Transverse colon (tissue), 3 donors: ENCODE data around the gene SLC39A11.

Experiments
- EP300 ChIP-seq: sonication (generic); formaldehyde crosslinking; IDR thresholded peaks from one replicate; pipeline ENCODE4 v1.6.1; 2017; ENCODE audit warnings: antibody characterized with exemption, low read depth
- TF ChIP-seq, protein P1 (sequence below), 5 experiments: fragments of 200-600 bp in 3 of 5; fragments of 450-650 bp in 2 of 5; sonication (generic) in 3 of 5; IDR thresholded peaks; 1 replicate in 2 of 5; 2 replicates in 3 of 5; pipeline ENCODE4 v1.5.1; 2016 to 2017; ENCODE audit warnings: antibody characterized with exemption in 5 of 5, inconsistent platforms in 3 of 5, mild to moderate bottlenecking in 2 of 5, moderate library complexity in 1 of 5

DNA sequence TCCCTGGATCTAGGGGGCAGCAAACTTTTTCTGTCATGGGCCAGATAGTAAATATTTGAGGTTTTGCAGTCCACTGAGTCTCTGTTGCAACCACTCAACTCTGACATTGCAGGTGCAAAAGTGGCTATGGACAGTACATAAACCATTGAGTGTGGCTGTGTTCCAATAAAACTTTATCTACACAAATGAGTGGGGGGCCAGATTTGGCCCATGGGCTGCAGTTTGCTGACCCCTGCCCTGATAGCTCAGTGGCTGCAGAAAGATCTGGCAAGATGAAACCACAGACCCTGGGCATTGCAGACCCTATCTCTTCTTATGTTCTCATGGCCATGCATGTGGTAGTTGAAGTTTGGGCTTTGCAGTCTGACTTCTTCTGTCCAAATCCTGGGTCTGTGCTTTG, 440.5 kb downstream of the SLC39A11 start:
- TF ChIP-seq, protein P1, sequence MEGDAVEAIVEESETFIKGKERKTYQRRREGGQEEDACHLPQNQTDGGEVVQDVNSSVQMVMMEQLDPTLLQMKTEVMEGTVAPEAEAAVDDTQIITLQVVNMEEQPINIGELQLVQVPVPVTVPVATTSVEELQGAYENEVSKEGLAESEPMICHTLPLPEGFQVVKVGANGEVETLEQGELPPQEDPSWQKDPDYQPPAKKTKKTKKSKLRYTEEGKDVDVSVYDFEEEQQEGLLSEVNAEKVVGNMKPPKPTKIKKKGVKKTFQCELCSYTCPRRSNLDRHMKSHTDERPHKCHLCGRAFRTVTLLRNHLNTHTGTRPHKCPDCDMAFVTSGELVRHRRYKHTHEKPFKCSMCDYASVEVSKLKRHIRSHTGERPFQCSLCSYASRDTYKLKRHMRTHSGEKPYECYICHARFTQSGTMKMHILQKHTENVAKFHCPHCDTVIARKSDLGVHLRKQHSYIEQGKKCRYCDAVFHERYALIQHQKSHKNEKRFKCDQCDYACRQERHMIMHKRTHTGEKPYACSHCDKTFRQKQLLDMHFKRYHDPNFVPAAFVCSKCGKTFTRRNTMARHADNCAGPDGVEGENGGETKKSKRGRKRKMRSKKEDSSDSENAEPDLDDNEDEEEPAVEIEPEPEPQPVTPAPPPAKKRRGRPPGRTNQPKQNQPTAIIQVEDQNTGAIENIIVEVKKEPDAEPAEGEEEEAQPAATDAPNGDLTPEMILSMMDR (IDR thresholded peaks at IDR 0.05) = no peak
- no peak for TF ChIP-seq EP300
